HepG2 (cell line): ENCODE results near the gene MORC1. TPM values are rescaled to one million over a fixed set of nuclear protein-coding genes. Genes with fewer than 3 reads are reported as not detected.
A peak's percentile ranks its signal among the peaks of the same experiment; 100 is the strongest.

Experiments used
- ATAC-seq: fragments of 200-7000 bp; cut with Tn5 transposase; 3 replicates; pipeline ENCODE4 v1.9.1; 2020; ENCODE audit warnings: mild to moderate bottlenecking, moderate library complexity
- BruUV-seq: library from RNA; stranded (reverse); fragments of 400-500 nt; replicated peaks from 2 replicates; lab custom pipeline; 2021; lab: Mats Ljungman, UMichigan
- CTCF ChIA-PET: fragments of 300-600 bp; formaldehyde crosslinking; extraction: SDS; loops from one replicate; lab custom pipeline; 2021; ENCODE audit warnings: low total read pairs, inconsistent platforms, low intra/inter-chr PET ratio; lab: Yijun Ruan, JAX
- POLR2A ChIA-PET: fragments of 350-600 bp; sonication (Branson Sonifier 250); formaldehyde crosslinking; loops from one replicate; lab custom pipeline; 2020; ENCODE audit warnings: antibody characterized with exemption, inconsistent platforms; lab: Yijun Ruan, JAX
- DNase-seq: peaks from one replicate; pipeline ENCODE4 v3.0.0-alpha.2; 2015; ENCODE audit warnings: low spot score
- FAIRE-seq: peaks from 3 replicates; lab custom pipeline; 2011; peaks lifted over from hg19 to GRCh38; lab: Jason Lieb, UNC
- H2AFZ ChIP-seq: one replicate; pipeline ENCODE4 v1.6.1; 2011; ENCODE audit warnings: low read length, inconsistent platforms
- H3K27ac ChIP-seq: fragments of 300-600 bp; 3 replicates; pipeline ENCODE4 v1.8.0; 2011; ENCODE audit warnings: mixed run types, mild to moderate bottlenecking, mixed read lengths, low read length, inconsistent platforms; ENCODE audit not compliant: insufficient read depth; ENCODE audit errors: extremely low read length
- H3K27me3 ChIP-seq, 2 experiments: fragments of 200-600 bp in 1 of 2; 2 replicates in 1 of 2; 3 replicates in 1 of 2; pipeline versions ENCODE4 v1.6.0 to v1.8.0; 2011; ENCODE audit warnings: low read length in 2 of 2, mild to moderate bottlenecking in 2 of 2, moderate library complexity in 2 of 2, inconsistent platforms in 1 of 2; ENCODE audit not compliant: insufficient read depth in 2 of 2, control insufficient read depth in 1 of 2
- H3K36me3 ChIP-seq, 2 experiments: fragments of 200-600 bp in 1 of 2; replicated peaks in 1 of 2; 2 replicates in 1 of 2; 3 replicates in 1 of 2; pipeline versions ENCODE4 v1.5.1 to v1.8.0; 2011; ENCODE audit warnings: low read length in 2 of 2, inconsistent platforms in 1 of 2; ENCODE audit not compliant: insufficient read depth in 2 of 2, control insufficient read depth in 1 of 2
- H3K4me1 ChIP-seq: 2 replicates; pipeline ENCODE4 v1.5.1; 2012; ENCODE audit warnings: low read length, inconsistent platforms; ENCODE audit not compliant: insufficient read depth
- H3K4me2 ChIP-seq: 2 replicates; pipeline ENCODE4 v1.6.0; 2011; ENCODE audit warnings: low read depth, low read length, inconsistent platforms
- H3K4me3 ChIP-seq, 3 experiments: fragments of 200-600 bp in 1 of 3; sonication (generic), shearing (Covaris generic) in 1 of 3; replicated peaks in 1 of 3; 2 replicates each; pipeline ENCODE4 v1.5.1; 2011 to 2016; ENCODE audit warnings: low read length in 3 of 3, inconsistent platforms in 2 of 3, low read depth in 2 of 3, mild to moderate bottlenecking in 2 of 3, control low read depth in 1 of 3, mixed read lengths in 1 of 3; ENCODE audit not compliant: insufficient read depth in 1 of 3
- H3K79me2 ChIP-seq: one replicate; pipeline ENCODE4 v1.6.1; 2011; ENCODE audit warnings: low read length, inconsistent platforms; ENCODE audit not compliant: insufficient read depth
- H3K9ac ChIP-seq: 2 replicates; pipeline ENCODE4 v1.6.0; 2011; ENCODE audit warnings: mild to moderate bottlenecking, low read depth, low read length, inconsistent platforms; ENCODE audit not compliant: insufficient read depth
- H3K9me3 ChIP-seq: 2 replicates; pipeline ENCODE4 v1.5.1; 2012; ENCODE audit warnings: mild to moderate bottlenecking, low read length
- H4K20me1 ChIP-seq: 2 replicates; pipeline ENCODE4 v1.6.0; 2011; ENCODE audit warnings: inconsistent platforms, mild to moderate bottlenecking, low read length, moderate library complexity; ENCODE audit not compliant: insufficient read depth
- ATF7-NPFF ChIP-seq: sonication (generic); formaldehyde crosslinking; IDR thresholded peaks from 2 replicates; pipeline ENCODE4 v1.8.1; 2023; ENCODE audit warnings: mild to moderate bottlenecking, low read depth, missing genetic modification reagents, moderate library complexity
- BRCA1 ChIP-seq: sonication (generic); formaldehyde crosslinking; IDR thresholded peaks from 2 replicates; pipeline ENCODE4 v1.4.0; 2020; ENCODE audit warnings: missing genetic modification reagents
- CBX2 ChIP-seq, 2 experiments: fragments of 200-600 bp in 1 of 2; sonication (generic); formaldehyde crosslinking in 1 of 2; IDR thresholded peaks; 2 replicates each; pipeline versions ENCODE4 v1.7.0 to v1.8.1; 2018 to 2022; ENCODE audit warnings: low read depth in 2 of 2, low read length in 1 of 2, mild to moderate bottlenecking in 1 of 2, missing genetic modification reagents in 1 of 2
- CENPT ChIP-seq: sonication (generic); formaldehyde crosslinking; IDR thresholded peaks from 2 replicates; pipeline ENCODE4 v1.8.0; 2022; ENCODE audit warnings: low read depth, mild to moderate bottlenecking, moderate library complexity, missing genetic modification reagents
- CTCF ChIP-seq: sonication (generic); formaldehyde crosslinking; IDR thresholded peaks from 2 replicates; pipeline ENCODE4 v1.5.0; 2020; ENCODE audit warnings: mild to moderate bottlenecking, missing genetic modification reagents, moderate library complexity
- DR1 ChIP-seq: sonication (generic); formaldehyde crosslinking; IDR thresholded peaks from 2 replicates; pipeline ENCODE4 v1.8.0; 2021; ENCODE audit warnings: mild to moderate bottlenecking, missing genetic modification reagents, inconsistent platforms
- JUN ChIP-seq: sonication (generic); formaldehyde crosslinking; IDR thresholded peaks from 2 replicates; pipeline ENCODE4 v1.4.0; 2020; ENCODE audit warnings: mild to moderate bottlenecking, missing genetic modification reagents
- MAX ChIP-seq: IDR thresholded peaks from 2 replicates; pipeline ENCODE4 v1.6.1; 2012; ENCODE audit warnings: inconsistent platforms
- MEF2D ChIP-seq: sonication (generic); formaldehyde crosslinking; IDR thresholded peaks from 2 replicates; pipeline ENCODE4 v1.5.1; 2020; ENCODE audit warnings: mild to moderate bottlenecking, missing genetic modification reagents
- MIER2 ChIP-seq: IDR thresholded peaks from 2 replicates; pipeline ENCODE4 v1.6.1; 2016; ENCODE audit warnings: missing biosample characterization, missing genetic modification reagents
- RBFOX2 ChIP-seq: fragments of 200-400 bp; formaldehyde crosslinking; IDR thresholded peaks from 2 replicates; pipeline ENCODE4 v1.6.1; 2017; ENCODE audit warnings: low read depth, mild to moderate bottlenecking, low read length
- RFXANK ChIP-seq: IDR thresholded peaks from 2 replicates; pipeline ENCODE4 v1.6.1; 2016
- TMF1 ChIP-seq: sonication (generic); formaldehyde crosslinking; IDR thresholded peaks from 2 replicates; pipeline ENCODE4 v1.8.1; 2022; ENCODE audit warnings: low read depth, missing genetic modification reagents
- TOPORS ChIP-seq: sonication (generic); formaldehyde crosslinking; IDR thresholded peaks from 2 replicates; pipeline ENCODE4 v1.8.0; 2023; ENCODE audit warnings: mild to moderate bottlenecking, missing genetic modification reagents
- ZBTB26 ChIP-seq: IDR thresholded peaks from 2 replicates; pipeline ENCODE4 v1.6.1; 2016; ENCODE audit warnings: missing compliant biosample characterization, missing genetic modification reagents, borderline replicate concordance
- ZFP82 ChIP-seq: sonication (generic); formaldehyde crosslinking; IDR thresholded peaks from 2 replicates; pipeline ENCODE4 v1.5.1; 2020; ENCODE audit warnings: mild to moderate bottlenecking, missing genetic modification reagents, borderline replicate concordance
- ZNF136 ChIP-seq: sonication (generic); formaldehyde crosslinking; IDR thresholded peaks from 2 replicates; pipeline ENCODE4 v1.8.1; 2022; ENCODE audit warnings: low read depth, mild to moderate bottlenecking, moderate library complexity, missing genetic modification reagents
- ZNF24 ChIP-seq: fragments of 450-650 bp; IDR thresholded peaks from 2 replicates; pipeline ENCODE4 v1.6.1; 2017; ENCODE audit warnings: antibody characterized with exemption, mild to moderate bottlenecking
- ZNF253 ChIP-seq: sonication (generic); formaldehyde crosslinking; IDR thresholded peaks from 2 replicates; pipeline ENCODE4 v1.8.0; 2022; ENCODE audit warnings: mild to moderate bottlenecking, missing genetic modification reagents, borderline replicate concordance
- ZNF335 ChIP-seq: sonication (generic); formaldehyde crosslinking; IDR thresholded peaks from 2 replicates; pipeline ENCODE4 v1.4.0; 2020; ENCODE audit warnings: missing genetic modification reagents
- ZNF337 ChIP-seq: sonication (generic); formaldehyde crosslinking; IDR thresholded peaks from 2 replicates; pipeline ENCODE4 v1.5.1; 2020; ENCODE audit warnings: missing genetic modification reagents, low read depth, mild to moderate bottlenecking, borderline replicate concordance
- ZNF569 ChIP-seq: sonication (generic); formaldehyde crosslinking; IDR thresholded peaks from 2 replicates; pipeline ENCODE4 v1.5.0; 2020; ENCODE audit warnings: mild to moderate bottlenecking, missing genetic modification reagents, moderate library complexity, borderline replicate concordance
- WGBS: methylation state at CpG from one replicate; pipeline ENCODE4 v1.1.6; 2017; ENCODE audit warnings: low lambda C conversion rate; 5-methylcytosine and 5-hydroxymethylcytosine counted together
- in situ Hi-C: cut with HindIII; loops from 2 replicates; pipeline ENCODE4 v1.10.0; 2017; ENCODE audit warnings: low pct_unique_long_range_greater_than_20kb; ENCODE audit not compliant: extremely low pct_ligation_motif_present
- intact Hi-C: fragments of 100-400 bp; cut with micrococcal nuclease; formaldehyde crosslinking; loops from one replicate; pipeline ENCODE4 v1.10.0; 2022; ENCODE audit not compliant: unreplicated experiment
- polyA plus RNA-seq, 8 experiments: library from polyadenylated mRNA; depleted of rRNA in 3 of 8; stranded (reverse) in 7 of 8; unstranded in 1 of 8; fragments of >200 nt; fragmentation: Illumina TruSeq in 4 of 8; extraction: Trizol in 4 of 8; gene quantifications; 2 replicates each; pipeline versions ENCODE4 v1.2.1 to v1.2.3, GENCODE V29; 2011 to 2016; ENCODE audit warnings: low read depth in 4 of 8, missing spikeins in 1 of 8, mixed read lengths in 1 of 8; ENCODE audit not compliant: insufficient read depth in 1 of 8
- total RNA-seq, 5 experiments: library from RNA; depleted of rRNA; stranded (reverse); fragments of >200 nt; fragmentation: Illumina TruSeq; extraction: Trizol; gene quantifications; 2 replicates each; pipeline ENCODE4 v1.2.3, GENCODE V29; 2016; ENCODE audit warnings: low read depth in 1 of 5

Gene MORC1
- total and polyA plus RNA-seq, 2 of the 13 experiments (the other 11 are each of a cell fraction or from before 2014, with no cell fraction given), result not detected

GRCh38 chr3:109050591-109051167 is 67.3 kb downstream of the MORC1 start (continued):
- TF ChIP-seq CTCF (CRISPR knock-in tag) (peak; percentile 51), MEF2D (CRISPR knock-in tag) (no peak), CBX2 (IDR thresholded peaks at IDR 0.05; ENCODE audit: low read depth, low read length) (no peak), CBX2 (CRISPR knock-in tag; IDR thresholded peaks at IDR 0.05; ENCODE audit: low read depth) (no peak), ZFP82 (CRISPR knock-in tag) (no peak)

- no peak overlapping the region for H2AFZ ChIP-seq
- no peak for DNase-seq
- H3K27ac ChIP-seq, result no peak overlapping the region
- H3K4me3 ChIP-seq, result no peak overlapping the region
- H3K9ac ChIP-seq, result no peak overlapping the region
- H3K79me2 ChIP-seq, result no peaks in the 10 kb centered on the region
- no peaks in the 10 kb centered on the region for H3K36me3 ChIP-seq
- no peaks in the 10 kb centered on the region for H3K27me3 ChIP-seq
- ChIA-PET POLR2A (no interaction called here), CTCF (no interaction called here)
- no peaks in the 10 kb centered on the region for H4K20me1 ChIP-seq
- intact Hi-C loops, result loop anchor here (1.0 kb wide), 1 partner anchor 24 kb away; no protein-coding TSS in a partner anchor
- WGBS, result 0% methylated on average over 2 of the region's 2 CpGs
- no peak overlapping the region for H3K4me2 ChIP-seq
- no peak for TF ChIP-seq RFXANK (CRISPR knock-in tag)
- TF ChIP-seq ZNF337 (CRISPR knock-in tag), result no peak
- no peak for TF ChIP-seq DR1
- TF ChIP-seq MIER2 (CRISPR knock-in tag), result no peak
- TF ChIP-seq ZNF136 (CRISPR knock-in tag), result no peak
- TF ChIP-seq MAX, result no peak
- no peak for TF ChIP-seq TMF1 (CRISPR knock-in tag)
- TF ChIP-seq ZNF24, result no peak
- TF ChIP-seq ZNF253 (CRISPR knock-in tag), result no peak
- TF ChIP-seq ZNF335 (CRISPR knock-in tag), result no peak
- TF ChIP-seq CENPT, result no peak
- TF ChIP-seq JUN, result no peak
- TF ChIP-seq ZNF569 (CRISPR knock-in tag), result no peak
- no peak for TF ChIP-seq ATF7-NPFF (CRISPR knock-in tag)
- TF ChIP-seq ZBTB26 (CRISPR knock-in tag), result no peak
- TF ChIP-seq RBFOX2, result no peak
- TF ChIP-seq TOPORS, result no peak
- TF ChIP-seq BRCA1, result no peak
- no peak for ATAC-seq
- in situ Hi-C loops, result no loop called here
- H3K4me1 ChIP-seq, result no peaks in the 10 kb centered on the region
- FAIRE-seq, result no peak
- BruUV-seq, result no TSS peak
- no peaks in the 10 kb centered on the region for H3K9me3 ChIP-seq
Observed at GRCh38 chr3:109047366-109047765, 70.6 kb downstream of the MORC1 start.
